GM23248 (cell line): Measurements from ENCODE around the gene GAPVD1. TPM values are rescaled to one million over a fixed set of nuclear protein-coding genes. Genes with fewer than 3 reads are reported as not detected.

Experiments used
- DNase-seq: peaks from one replicate; pipeline ENCODE4 v3.0.0-alpha.2; 2015
- H2AFZ ChIP-seq: fragments of 200-600 bp; sonication (generic); 2 replicates; pipeline ENCODE4 v1.6.1; 2016; ENCODE audit warnings: antibody characterized with exemption
- H3F3A ChIP-seq: fragments of 200-600 bp; sonication (generic); 2 replicates; pipeline ENCODE4 v1.6.1; 2016; ENCODE audit warnings: mild to moderate bottlenecking, antibody characterized with exemption, mixed run types; ENCODE audit not compliant: insufficient read depth
- H3K27ac ChIP-seq: fragments of 200-600 bp; sonication (generic); 2 replicates; pipeline ENCODE4 v1.5.1; 2016; ENCODE audit warnings: mild to moderate bottlenecking
- H3K27me3 ChIP-seq: fragments of 200-600 bp; sonication (generic); replicated peaks from 2 replicates; pipeline ENCODE4 v1.6.1; 2016; ENCODE audit warnings: mild to moderate bottlenecking; ENCODE audit not compliant: insufficient read depth
- H3K36me3 ChIP-seq: fragments of 200-600 bp; sonication (generic); 2 replicates; pipeline ENCODE4 v1.6.1; 2016; ENCODE audit warnings: low read depth, mild to moderate bottlenecking
- H3K4me1 ChIP-seq: fragments of 200-600 bp; sonication (generic); 2 replicates; pipeline ENCODE4 v1.6.1; 2016; ENCODE audit warnings: mild to moderate bottlenecking; ENCODE audit not compliant: insufficient read depth
- H3K4me2 ChIP-seq: fragments of 200-600 bp; sonication (generic); one replicate; pipeline ENCODE4 v1.6.1; 2016; ENCODE audit warnings: mild to moderate bottlenecking; ENCODE audit not compliant: unreplicated experiment
- H3K4me3 ChIP-seq: fragments of 200-600 bp; sonication (generic); 2 replicates; pipeline ENCODE4 v1.5.1; 2016; ENCODE audit warnings: mild to moderate bottlenecking
- H3K79me2 ChIP-seq: fragments of 200-600 bp; sonication (generic); 2 replicates; pipeline ENCODE4 v1.6.1; 2016; ENCODE audit warnings: mild to moderate bottlenecking; ENCODE audit not compliant: insufficient read depth
- H3K9ac ChIP-seq: fragments of 200-600 bp; sonication (generic); 2 replicates; pipeline ENCODE4 v1.6.1; 2016; ENCODE audit warnings: mild to moderate bottlenecking
- H3K9me2 ChIP-seq: fragments of 200-600 bp; sonication (generic); 2 replicates; pipeline ENCODE4 v1.6.1; 2016; ENCODE audit warnings: mixed run types, mild to moderate bottlenecking, moderate library complexity; ENCODE audit not compliant: insufficient read depth
- H3K9me3 ChIP-seq: fragments of 200-600 bp; sonication (generic); one replicate; pipeline ENCODE4 v1.6.1; 2017; ENCODE audit warnings: low read depth
- H4K20me1 ChIP-seq: fragments of 200-600 bp; sonication (generic); 2 replicates; pipeline ENCODE4 v1.6.0; 2016; ENCODE audit not compliant: insufficient read depth
- EZH2 ChIP-seq: fragments of 200-600 bp; sonication (generic); IDR thresholded peaks from 2 replicates; pipeline ENCODE4 v1.6.1; 2018; ENCODE audit warnings: antibody characterized with exemption, mild to moderate bottlenecking; ENCODE audit not compliant: insufficient read depth, poor library complexity, severe bottlenecking
- EZH2phosphoT487 ChIP-seq: fragments of 200-600 bp; sonication (generic); IDR thresholded peaks from 2 replicates; pipeline ENCODE4 v1.6.1; 2018; ENCODE audit warnings: antibody characterized with exemption, moderate library complexity, mild to moderate bottlenecking, low read depth; ENCODE audit not compliant: insufficient read depth
- WGBS, 2 experiments: methylation state at CpG; one replicate each; pipeline ENCODE4 v1.1.6; 2015 to 2017; ENCODE audit warnings: low lambda C conversion rate in 2 of 2, low coverage in 1 of 2; ENCODE audit errors: missing lambda C conversion rate in 2 of 2; 5-methylcytosine and 5-hydroxymethylcytosine counted together
- in situ Hi-C: fragments of 300-500 bp; cut with MboI; formaldehyde crosslinking; loops from 2 replicates; pipeline ENCODE4 v1.15.0; 2020
- polyA plus RNA-seq: library from polyadenylated mRNA; unstranded; fragments of >200 nt; fragmentation: Nextera tagmentation; extraction: Ambion mirVana; gene quantifications from 2 replicates; pipeline ENCODE4 v1.2.1, GENCODE V29; 2016
- total RNA-seq: library from RNA; depleted of rRNA; stranded (reverse); fragments of >200 nt; shearing (Covaris generic); gene quantifications from 2 replicates; pipeline ENCODE4 v1.2.3, GENCODE V29; 2014

The GAPVD1 gene
- total and polyA plus RNA-seq, 2 experiments from 2014 or later: 33.6 to 39.5 TPM

DNA sequence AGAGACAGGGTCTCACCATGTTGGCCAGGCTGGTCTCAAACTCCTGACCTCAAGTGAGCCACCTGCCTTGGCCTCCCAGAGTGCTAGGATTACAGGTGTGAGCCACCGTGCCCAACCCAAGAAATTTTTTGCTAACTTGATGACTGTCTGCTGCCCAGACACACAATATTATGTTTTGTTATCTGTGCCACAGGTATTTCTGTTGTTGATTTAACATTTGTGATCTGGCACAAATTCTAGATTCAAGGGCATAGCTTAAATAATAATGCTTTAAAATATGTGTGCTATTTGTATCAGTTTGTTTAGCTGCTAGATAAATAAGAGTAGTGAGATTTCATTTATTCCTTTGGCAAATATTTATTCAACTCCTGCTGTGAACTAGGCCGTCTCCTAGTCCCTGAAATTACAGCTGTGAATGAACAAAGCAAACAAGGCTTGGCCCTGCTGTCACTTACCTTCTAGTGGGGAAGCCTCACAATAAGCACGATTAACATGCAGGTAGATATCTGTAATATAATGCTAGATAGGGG lies 35.3 kb downstream of the GAPVD1 start:
- peaks cover 7% of the 10 kb centered on the region for H3K36me3 ChIP-seq
- H3K79me2 ChIP-seq: peaks cover 83% of the 10 kb centered on the region
- no peak overlapping the region for H3K4me3 ChIP-seq
- in situ Hi-C loops: no loop called here
- H3K4me1 ChIP-seq: no peaks in the 10 kb centered on the region
- H4K20me1 ChIP-seq: no peaks in the 10 kb centered on the region
- TF ChIP-seq EZH2phosphoT487 (no peak), EZH2 (no peak)
- H3K9ac ChIP-seq: no peak overlapping the region
- no peaks in the 10 kb centered on the region for H3K27me3 ChIP-seq
- no peaks in the 10 kb centered on the region for H3K9me3 ChIP-seq
- no peak overlapping the region for H3K4me2 ChIP-seq
- H2AFZ ChIP-seq: no peak overlapping the region
- H3K9me2 ChIP-seq: no peaks in the 10 kb centered on the region
- no peak overlapping the region for H3K27ac ChIP-seq
- H3F3A ChIP-seq: peaks cover 3% of the 10 kb centered on the region; the same call in 1 of the 2 replicates
- 81 to 84% methylated on average over 3 of the region's 3 CpGs for WGBS, 2 experiments
- no peak for DNase-seq

GRCh38 chr9:125297917-125298316 lies 36.3 kb downstream of the GAPVD1 start:
- Histone ChIP-seq H3K4me1 (no peaks in the 10 kb centered on the region), H3K79me2 (peaks cover 73% of the 10 kb centered on the region), H3K36me3 (peaks cover 17% of the 10 kb centered on the region), H2AFZ (no peak overlapping the region), H3K27me3 (no peaks in the 10 kb centered on the region), H3K9ac (no peak overlapping the region), H4K20me1 (no peaks in the 10 kb centered on the region), H3F3A (peaks cover 8% of the 10 kb centered on the region; the same call in 1 of the 2 replicates), H3K4me3 (no peak overlapping the region), H3K4me2 (no peak overlapping the region), H3K9me2 (no peaks in the 10 kb centered on the region), H3K9me3 (no peaks in the 10 kb centered on the region), H3K27ac (no peak overlapping the region)
- in situ Hi-C loops: no loop called here
- WGBS, 2 experiments: 96 to 99% methylated on average over 7 of the region's 7 CpGs
- DNase-seq: no peak
- no peak for TF ChIP-seq EZH2phosphoT487
- no peak for TF ChIP-seq EZH2

DNA sequence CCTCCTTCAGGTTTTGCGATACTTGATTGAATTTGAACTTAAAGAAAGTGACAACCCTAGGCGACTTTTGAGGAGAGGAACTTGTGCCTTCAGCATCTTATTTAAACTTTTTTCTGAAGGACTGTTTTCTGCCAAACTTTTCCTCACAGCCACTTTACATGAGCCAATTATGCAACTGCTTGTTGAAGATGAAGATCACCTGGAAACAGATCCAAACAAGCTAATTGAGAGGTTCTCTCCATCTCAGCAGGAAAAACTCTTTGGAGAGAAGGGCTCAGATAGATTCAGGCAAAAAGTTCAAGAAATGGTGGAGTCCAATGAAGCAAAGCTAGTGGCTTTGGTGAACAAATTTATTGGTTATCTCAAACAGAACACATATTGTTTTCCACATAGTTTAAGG lies 40.6 kb downstream of the GAPVD1 start:
- 97 to 98% methylated on average over 2 of the region's 2 CpGs for WGBS, 2 experiments
- no peaks in the 10 kb centered on the region for H4K20me1 ChIP-seq
- DNase-seq: no peak
- peaks cover 8% of the 10 kb centered on the region; the same call in 1 of the 2 replicates for H3F3A ChIP-seq
- H3K4me2 ChIP-seq: no peak overlapping the region
- H3K27me3 ChIP-seq: no peaks in the 10 kb centered on the region
- H3K9me2 ChIP-seq: no peaks in the 10 kb centered on the region
- H3K4me1 ChIP-seq: no peaks in the 10 kb centered on the region
- peaks cover 43% of the 10 kb centered on the region for H3K79me2 ChIP-seq
- TF ChIP-seq EZH2 (no peak), EZH2phosphoT487 (no peak)
- no peak overlapping the region for H3K27ac ChIP-seq
- H3K36me3 ChIP-seq: peaks cover 29% of the 10 kb centered on the region
- no peak overlapping the region for H2AFZ ChIP-seq
- H3K9ac ChIP-seq: no peak overlapping the region
- no peak overlapping the region for H3K4me3 ChIP-seq
- in situ Hi-C loops: no loop called here
- no peaks in the 10 kb centered on the region for H3K9me3 ChIP-seq

GRCh38 chr9:125304273-125304672 lies 42.6 kb downstream of the GAPVD1 start:
- no peaks in the 10 kb centered on the region for H3K9me2 ChIP-seq
- H3K36me3 ChIP-seq: peaks cover 38% of the 10 kb centered on the region

More at GRCh38 chr9:125304273-125304672, 42.6 kb downstream of the GAPVD1 start:
- Histone ChIP-seq H3K4me2 (no peak overlapping the region), H3K4me3 (no peak overlapping the region), H3K9me3 (no peaks in the 10 kb centered on the region), H3K79me2 (peaks cover 23% of the 10 kb centered on the region), H2AFZ (no peak overlapping the region), H3F3A (peaks cover 8% of the 10 kb centered on the region; the same call in 1 of the 2 replicates), H3K9ac (no peak overlapping the region), H3K27me3 (no peaks in the 10 kb centered on the region), H3K27ac (no peak overlapping the region), H3K4me1 (no peaks in the 10 kb centered on the region), H4K20me1 (no peaks in the 10 kb centered on the region)
- DNase-seq: no peak
- 99 to 100% methylated on average over 2 of the region's 2 CpGs for WGBS, 2 experiments
- TF ChIP-seq EZH2 (no peak), EZH2phosphoT487 (no peak)
- in situ Hi-C loops: no loop called here
